SK-N-SH treated with all-trans-retinoic acid at 6 μM for 48 hours (cell line): ENCODE results near the gene SYTL1.

ENCODE experiments used
- ATAC-seq: fragments of 200-7000 bp; cut with Tn5 transposase; 3 replicates; pipeline ENCODE4 v1.9.1; 2020; ENCODE audit warnings: mild to moderate bottlenecking, moderate library complexity
- ARNTL ChIP-seq: fragments of 450-650 bp; formaldehyde crosslinking; IDR thresholded peaks from 2 replicates; pipeline ENCODE4 v1.5.0; 2020; ENCODE audit warnings: low read depth, mild to moderate bottlenecking, moderate library complexity, borderline replicate concordance
- BACH2 ChIP-seq: fragments of 250-450 bp; sonication (Bioruptor Pico); IDR thresholded peaks from 2 replicates; pipeline ENCODE4 v1.9.0; 2021; ENCODE audit warnings: mild to moderate bottlenecking, borderline replicate concordance
- CSDC2 ChIP-seq: fragments of 250-450 bp; sonication (Bioruptor Pico); IDR thresholded peaks from 2 replicates; pipeline ENCODE4 v1.5.0; 2020; ENCODE audit warnings: mild to moderate bottlenecking, moderate library complexity
- ESRRG ChIP-seq: fragments of 250-450 bp; sonication (Bioruptor Pico); IDR thresholded peaks from 2 replicates; pipeline ENCODE4 v1.6.1; 2021; ENCODE audit warnings: mild to moderate bottlenecking
- GLIS3 ChIP-seq: fragments of 250-450 bp; sonication (Bioruptor Pico); IDR thresholded peaks from 2 replicates; pipeline ENCODE4 v1.5.0; 2020; ENCODE audit warnings: mild to moderate bottlenecking, moderate library complexity
- ISL1 ChIP-seq: fragments of 250-450 bp; sonication (Bioruptor Pico); IDR thresholded peaks from 2 replicates; pipeline ENCODE4 v2.1.2; 2022; ENCODE audit warnings: mild to moderate bottlenecking, moderate library complexity
- OSR1 ChIP-seq: fragments of 250-450 bp; sonication (Bioruptor Pico); IDR thresholded peaks from 2 replicates; pipeline ENCODE4 v1.8.0; 2022; ENCODE audit warnings: moderate library complexity, mild to moderate bottlenecking, inconsistent platforms
- PPARA ChIP-seq: fragments of 250-450 bp; sonication (Bioruptor Pico); IDR thresholded peaks from 2 replicates; pipeline ENCODE4 v1.5.0; 2020; ENCODE audit warnings: mild to moderate bottlenecking, borderline replicate concordance
- RARB ChIP-seq: fragments of 250-450 bp; sonication (Bioruptor Pico); IDR thresholded peaks from 2 replicates; pipeline ENCODE4 v1.8.0; 2021; ENCODE audit warnings: mild to moderate bottlenecking, moderate library complexity
- SNAI2 ChIP-seq: fragments of 250-450 bp; sonication (Bioruptor Pico); IDR thresholded peaks from 2 replicates; pipeline ENCODE4 v1.5.0; 2020; ENCODE audit warnings: mild to moderate bottlenecking, moderate library complexity
- TCF4 ChIP-seq: fragments of 250-450 bp; sonication (Bioruptor Pico); IDR thresholded peaks from 2 replicates; pipeline ENCODE4 v1.8.0; 2021; ENCODE audit warnings: mild to moderate bottlenecking, moderate library complexity, borderline replicate concordance
- TOX ChIP-seq: fragments of 250-450 bp; sonication (Bioruptor Pico); IDR thresholded peaks from 2 replicates; pipeline ENCODE4 v1.8.0; 2021; ENCODE audit warnings: mild to moderate bottlenecking, moderate library complexity, borderline replicate concordance
- TSHZ2 ChIP-seq: fragments of 250-450 bp; sonication (Bioruptor Pico); IDR thresholded peaks from 2 replicates; pipeline ENCODE4 v1.5.0; 2020; ENCODE audit warnings: mild to moderate bottlenecking, moderate library complexity
- ZFP3 ChIP-seq: fragments of 250-450 bp; sonication (Bioruptor Pico); IDR thresholded peaks from 2 replicates; pipeline ENCODE4 v1.5.0; 2020; ENCODE audit warnings: mild to moderate bottlenecking, moderate library complexity
- ZNF565 ChIP-seq: fragments of 450-650 bp; formaldehyde crosslinking; conservative IDR thresholded peaks from 2 replicates; pipeline ENCODE4 v1.5.0; 2020; ENCODE audit warnings: low read depth, mild to moderate bottlenecking, moderate library complexity
- ZNF70 ChIP-seq: fragments of 450-650 bp; formaldehyde crosslinking; IDR thresholded peaks from 2 replicates; pipeline ENCODE4 v1.5.0; 2020; ENCODE audit warnings: mild to moderate bottlenecking, moderate library complexity
- TF ChIP-seq, protein P1 (sequence below): fragments of 250-450 bp; sonication (Bioruptor Pico); IDR thresholded peaks from 2 replicates; pipeline ENCODE4 v1.5.1; 2020; ENCODE audit warnings: low read depth, mild to moderate bottlenecking, moderate library complexity
- TF ChIP-seq, protein P2 (sequence below): fragments of 250-450 bp; sonication (Bioruptor Pico); IDR thresholded peaks from 2 replicates; pipeline ENCODE4 v1.8.0; 2020; ENCODE audit warnings: mild to moderate bottlenecking, moderate library complexity, borderline replicate concordance
- TF ChIP-seq, protein P3 (sequence below): fragments of 250-450 bp; sonication (Bioruptor Pico); IDR thresholded peaks from 2 replicates; pipeline ENCODE4 v1.5.1; 2021; ENCODE audit warnings: mild to moderate bottlenecking, moderate library complexity

The SYTL1 gene

DNA sequence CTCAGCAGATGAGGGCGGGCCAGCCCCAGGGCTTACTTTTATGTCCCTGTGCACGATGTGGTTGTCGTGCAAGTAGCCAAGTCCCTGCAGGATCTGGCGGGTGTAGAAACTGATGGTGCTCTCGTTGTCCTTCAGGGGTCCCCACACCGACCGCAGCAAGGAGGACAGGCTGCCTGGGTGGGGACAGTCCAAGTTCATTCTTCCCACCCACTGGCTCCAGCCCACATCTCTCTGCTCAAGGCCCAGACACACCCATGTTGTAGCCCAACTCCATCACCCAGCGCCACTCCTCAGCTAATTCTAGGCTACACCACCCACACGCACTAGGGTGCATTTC lies 18.0 kb downstream of the SYTL1 start:
- TF ChIP-seq ZFP3 (CRISPR knock-in tag) (no peak), TSHZ2 (no peak), ESRRG (CRISPR knock-in tag) (no peak), SNAI2 (CRISPR knock-in tag) (no peak), CSDC2 (CRISPR knock-in tag) (no peak), OSR1 (CRISPR knock-in tag) (no peak), ZNF565 (no peak)
- TF ChIP-seq, protein P1, sequence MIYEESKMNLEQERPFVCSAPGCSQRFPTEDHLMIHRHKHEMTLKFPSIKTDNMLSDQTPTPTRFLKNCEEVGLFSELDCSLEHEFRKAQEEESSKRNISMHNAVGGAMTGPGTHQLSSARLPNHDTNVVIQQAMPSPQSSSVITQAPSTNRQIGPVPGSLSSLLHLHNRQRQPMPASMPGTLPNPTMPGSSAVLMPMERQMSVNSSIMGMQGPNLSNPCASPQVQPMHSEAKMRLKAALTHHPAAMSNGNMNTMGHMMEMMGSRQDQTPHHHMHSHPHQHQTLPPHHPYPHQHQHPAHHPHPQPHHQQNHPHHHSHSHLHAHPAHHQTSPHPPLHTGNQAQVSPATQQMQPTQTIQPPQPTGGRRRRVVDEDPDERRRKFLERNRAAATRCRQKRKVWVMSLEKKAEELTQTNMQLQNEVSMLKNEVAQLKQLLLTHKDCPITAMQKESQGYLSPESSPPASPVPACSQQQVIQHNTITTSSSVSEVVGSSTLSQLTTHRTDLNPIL: no peak
- TF ChIP-seq, protein P2, sequence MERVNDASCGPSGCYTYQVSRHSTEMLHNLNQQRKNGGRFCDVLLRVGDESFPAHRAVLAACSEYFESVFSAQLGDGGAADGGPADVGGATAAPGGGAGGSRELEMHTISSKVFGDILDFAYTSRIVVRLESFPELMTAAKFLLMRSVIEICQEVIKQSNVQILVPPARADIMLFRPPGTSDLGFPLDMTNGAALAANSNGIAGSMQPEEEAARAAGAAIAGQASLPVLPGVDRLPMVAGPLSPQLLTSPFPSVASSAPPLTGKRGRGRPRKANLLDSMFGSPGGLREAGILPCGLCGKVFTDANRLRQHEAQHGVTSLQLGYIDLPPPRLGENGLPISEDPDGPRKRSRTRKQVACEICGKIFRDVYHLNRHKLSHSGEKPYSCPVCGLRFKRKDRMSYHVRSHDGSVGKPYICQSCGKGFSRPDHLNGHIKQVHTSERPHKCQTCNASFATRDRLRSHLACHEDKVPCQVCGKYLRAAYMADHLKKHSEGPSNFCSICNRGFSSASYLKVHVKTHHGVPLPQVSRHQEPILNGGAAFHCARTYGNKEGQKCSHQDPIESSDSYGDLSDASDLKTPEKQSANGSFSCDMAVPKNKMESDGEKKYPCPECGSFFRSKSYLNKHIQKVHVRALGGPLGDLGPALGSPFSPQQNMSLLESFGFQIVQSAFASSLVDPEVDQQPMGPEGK (CRISPR knock-in tag): no peak
- no peak for ATAC-seq

DNA sequence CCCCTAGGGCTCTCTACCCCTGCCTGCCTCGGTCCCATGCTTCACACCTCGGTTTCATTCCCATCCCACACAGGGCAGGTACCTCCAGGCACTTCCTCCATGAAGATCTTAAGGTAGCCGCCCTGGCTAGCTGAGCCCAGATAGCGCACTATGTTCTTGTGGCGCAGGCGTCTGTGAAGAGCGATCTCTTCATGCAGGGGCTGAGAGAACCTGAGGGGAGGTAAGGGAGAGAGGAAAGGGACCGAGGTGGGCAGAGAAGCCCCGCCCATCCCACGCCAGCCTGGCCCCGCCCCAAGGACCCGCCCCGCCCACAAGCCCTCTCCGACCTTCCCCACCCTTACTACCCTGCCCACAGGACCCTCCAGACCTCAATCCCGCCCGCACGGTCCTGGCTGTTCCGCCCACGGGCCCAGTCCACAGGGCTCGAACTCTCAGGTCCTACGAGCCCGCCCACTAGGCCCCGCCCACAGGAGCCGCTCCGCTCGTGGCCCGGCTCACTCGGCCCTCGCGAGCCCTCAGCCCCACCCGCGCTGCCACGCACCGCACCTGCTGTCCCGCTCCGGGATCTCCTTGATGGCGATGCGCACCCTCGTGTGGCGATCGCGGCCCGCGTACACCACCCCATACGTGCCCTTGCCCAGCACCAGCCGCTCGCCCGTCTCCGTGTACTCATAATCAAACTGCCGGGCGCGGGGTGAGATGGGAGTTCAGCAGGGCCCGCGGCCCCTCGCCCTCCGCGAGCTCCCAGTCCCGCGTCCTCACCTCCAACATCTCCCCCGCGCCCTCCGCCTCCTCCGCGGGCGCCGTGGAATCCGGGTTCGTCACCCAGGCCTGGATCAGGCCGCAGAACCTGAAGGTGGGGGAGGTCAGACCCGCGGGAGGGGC lies 18.6 kb downstream of the SYTL1 start:
- no peak for ATAC-seq
- TF ChIP-seq TSHZ2 (no peak), ZNF70 (CRISPR knock-in tag) (no peak), CSDC2 (CRISPR knock-in tag) (no peak), ZNF565 (no peak), BACH2 (no peak), SNAI2 (CRISPR knock-in tag) (no peak), ARNTL (no peak)
- TF ChIP-seq, protein P2 (CRISPR knock-in tag): no peak
- TF ChIP-seq, protein P3, sequence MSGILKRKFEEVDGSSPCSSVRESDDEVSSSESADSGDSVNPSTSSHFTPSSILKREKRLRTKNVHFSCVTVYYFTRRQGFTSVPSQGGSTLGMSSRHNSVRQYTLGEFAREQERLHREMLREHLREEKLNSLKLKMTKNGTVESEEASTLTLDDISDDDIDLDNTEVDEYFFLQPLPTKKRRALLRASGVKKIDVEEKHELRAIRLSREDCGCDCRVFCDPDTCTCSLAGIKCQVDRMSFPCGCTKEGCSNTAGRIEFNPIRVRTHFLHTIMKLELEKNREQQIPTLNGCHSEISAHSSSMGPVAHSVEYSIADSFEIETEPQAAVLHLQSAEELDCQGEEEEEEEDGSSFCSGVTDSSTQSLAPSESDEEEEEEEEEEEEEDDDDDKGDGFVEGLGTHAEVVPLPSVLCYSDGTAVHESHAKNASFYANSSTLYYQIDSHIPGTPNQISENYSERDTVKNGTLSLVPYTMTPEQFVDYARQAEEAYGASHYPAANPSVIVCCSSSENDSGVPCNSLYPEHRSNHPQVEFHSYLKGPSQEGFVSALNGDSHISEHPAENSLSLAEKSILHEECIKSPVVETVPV (CRISPR knock-in tag): no peak

- ATAC-seq: no peak
- TF ChIP-seq TOX (no peak), RARB (no peak), BACH2 (no peak), SNAI2 (CRISPR knock-in tag) (no peak), ISL1 (CRISPR knock-in tag) (no peak), PPARA (CRISPR knock-in tag) (no peak), TSHZ2 (no peak), ZNF70 (CRISPR knock-in tag) (no peak), CSDC2 (CRISPR knock-in tag) (no peak), GLIS3 (CRISPR knock-in tag) (no peak), TCF4 (no peak)
- TF ChIP-seq, protein P3 (CRISPR knock-in tag): no peak
Measured at GRCh38 chr1:27361044-27361402, 19.2 kb downstream of the SYTL1 start.
